ENCODE measurements around the gene CALM1.
A peak's percentile ranks its signal among the peaks of the same experiment; 100 is the strongest.

The CALM1 gene

DNA sequence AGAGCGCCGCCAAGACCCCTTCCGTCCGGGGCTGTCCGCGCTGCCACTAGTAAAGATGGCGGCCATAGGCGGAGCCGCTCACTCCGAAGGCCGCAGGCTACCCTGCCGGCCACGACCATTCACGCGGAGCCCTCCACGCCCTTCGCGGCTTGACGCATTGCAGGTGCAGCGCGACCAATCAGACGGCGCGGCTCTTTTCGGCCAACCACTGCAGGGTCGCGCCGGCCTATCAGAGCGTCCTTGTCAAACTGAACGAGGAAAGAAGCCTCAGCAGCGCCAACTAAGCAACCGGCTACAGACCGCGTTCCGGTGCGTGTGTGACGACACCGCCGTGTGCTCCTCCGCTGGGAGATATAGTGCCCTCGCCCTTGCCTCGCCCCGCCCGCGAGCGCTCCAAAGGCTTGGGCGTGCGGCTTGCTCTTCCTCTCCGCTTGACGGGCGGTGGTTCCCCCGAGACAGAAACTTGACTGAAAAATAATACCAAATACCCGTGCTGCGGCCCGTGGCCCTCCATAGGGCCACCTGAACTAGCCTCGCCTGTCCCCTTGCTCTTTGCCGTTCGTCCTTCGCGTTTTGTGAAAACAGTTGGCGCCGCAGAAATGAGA, 13.6 kb upstream of the CALM1 start:
- Histone ChIP-seq H3K4me3 (ENCODE audit: insufficient read depth, low read length, poor library complexity, severe bottlenecking) (peak overlapping the region; percentile 87), H3K79me2 (ENCODE audit: insufficient read depth, low read length) (no peaks in the 10 kb centered on the region), H3K36me3 (ENCODE audit: low read length) (no peaks in the 10 kb centered on the region), H3K9me3 (ENCODE audit: insufficient read depth, low read length) (no peaks in the 10 kb centered on the region), H3K9ac (ENCODE audit: low read length) (peak overlapping the region; percentile 79), H3K27ac (ENCODE audit: low read depth, low read length) (peak overlapping the region; percentile 72), H3F3A (ENCODE audit: insufficient read depth) (peaks cover 17% of the 10 kb centered on the region), H3K4me2 (ENCODE audit: low read depth, low read length, poor library complexity, severe bottlenecking) (peak overlapping the region; percentile 75), H3K9me2 (replicated peaks; ENCODE audit: insufficient read depth, low read length) (no peaks in the 10 kb centered on the region), H4K20me1 (ENCODE audit: low read depth, low read length) (no peaks in the 10 kb centered on the region), H2AFZ (ENCODE audit: low read depth, low read length, severe bottlenecking) (peak overlapping the region; percentile 95), H3K27me3 (ENCODE audit: low read length) (no peaks in the 10 kb centered on the region)
- TF ChIP-seq, protein P1, sequence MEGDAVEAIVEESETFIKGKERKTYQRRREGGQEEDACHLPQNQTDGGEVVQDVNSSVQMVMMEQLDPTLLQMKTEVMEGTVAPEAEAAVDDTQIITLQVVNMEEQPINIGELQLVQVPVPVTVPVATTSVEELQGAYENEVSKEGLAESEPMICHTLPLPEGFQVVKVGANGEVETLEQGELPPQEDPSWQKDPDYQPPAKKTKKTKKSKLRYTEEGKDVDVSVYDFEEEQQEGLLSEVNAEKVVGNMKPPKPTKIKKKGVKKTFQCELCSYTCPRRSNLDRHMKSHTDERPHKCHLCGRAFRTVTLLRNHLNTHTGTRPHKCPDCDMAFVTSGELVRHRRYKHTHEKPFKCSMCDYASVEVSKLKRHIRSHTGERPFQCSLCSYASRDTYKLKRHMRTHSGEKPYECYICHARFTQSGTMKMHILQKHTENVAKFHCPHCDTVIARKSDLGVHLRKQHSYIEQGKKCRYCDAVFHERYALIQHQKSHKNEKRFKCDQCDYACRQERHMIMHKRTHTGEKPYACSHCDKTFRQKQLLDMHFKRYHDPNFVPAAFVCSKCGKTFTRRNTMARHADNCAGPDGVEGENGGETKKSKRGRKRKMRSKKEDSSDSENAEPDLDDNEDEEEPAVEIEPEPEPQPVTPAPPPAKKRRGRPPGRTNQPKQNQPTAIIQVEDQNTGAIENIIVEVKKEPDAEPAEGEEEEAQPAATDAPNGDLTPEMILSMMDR (IDR thresholded peaks at IDR 0.05; ENCODE audit: insufficient read depth, low read length, poor library complexity, severe bottlenecking), result no peak
- TF ChIP-seq EZH2phosphoT487 (conservative IDR thresholded peaks at IDR 0.05; ENCODE audit: low read length), result no peak

- Histone ChIP-seq H4K20me1 (ENCODE audit: low read depth, low read length) (no peaks in the 10 kb centered on the region), H3K27me3 (ENCODE audit: low read length) (no peaks in the 10 kb centered on the region), H3K4me2 (ENCODE audit: low read depth, low read length, poor library complexity, severe bottlenecking) (peak overlapping the region; percentile 73), H3K4me3 (ENCODE audit: insufficient read depth, low read length, poor library complexity, severe bottlenecking) (peak overlapping the region; percentile 62), H3K9ac (ENCODE audit: low read length) (peak overlapping the region; percentile 75), H2AFZ (ENCODE audit: low read depth, low read length, severe bottlenecking) (peak overlapping the region; percentile 90), H3F3A (ENCODE audit: insufficient read depth) (peaks cover 17% of the 10 kb centered on the region), H3K79me2 (ENCODE audit: insufficient read depth, low read length) (no peaks in the 10 kb centered on the region), H3K27ac (ENCODE audit: low read depth, low read length) (peak overlapping the region; percentile 54), H3K36me3 (ENCODE audit: low read length) (no peaks in the 10 kb centered on the region), H3K9me3 (ENCODE audit: insufficient read depth, low read length) (no peaks in the 10 kb centered on the region), H3K9me2 (replicated peaks; ENCODE audit: insufficient read depth, low read length) (no peaks in the 10 kb centered on the region)
- no peak for TF ChIP-seq EZH2phosphoT487 (conservative IDR thresholded peaks at IDR 0.05; ENCODE audit: low read length)
- TF ChIP-seq, protein P1 (IDR thresholded peaks at IDR 0.05; ENCODE audit: insufficient read depth, low read length, poor library complexity, severe bottlenecking), result no peak
These were observed 12.9 kb upstream of the CALM1 start for GRCh38 chr14:90383731-90384542.

- peak overlapping the region; percentile 73 for H3K4me2 ChIP-seq (ENCODE audit: low read depth, low read length, poor library complexity, severe bottlenecking)
These were observed 12.3 kb upstream of the CALM1 start for GRCh38 chr14:90384543-90384911.

More at GRCh38 chr14:90384543-90384911, 12.3 kb upstream of the CALM1 start:
- Histone ChIP-seq H3K27ac (ENCODE audit: low read depth, low read length) (no peak overlapping the region), H2AFZ (ENCODE audit: low read depth, low read length, severe bottlenecking) (peak overlapping the region; percentile 90), H3F3A (ENCODE audit: insufficient read depth) (peaks cover 17% of the 10 kb centered on the region), H3K27me3 (ENCODE audit: low read length) (no peaks in the 10 kb centered on the region), H3K9me2 (replicated peaks; ENCODE audit: insufficient read depth, low read length) (no peaks in the 10 kb centered on the region), H3K79me2 (ENCODE audit: insufficient read depth, low read length) (no peaks in the 10 kb centered on the region), H3K9me3 (ENCODE audit: insufficient read depth, low read length) (no peaks in the 10 kb centered on the region), H4K20me1 (ENCODE audit: low read depth, low read length) (no peaks in the 10 kb centered on the region), H3K4me3 (ENCODE audit: insufficient read depth, low read length, poor library complexity, severe bottlenecking) (no peak overlapping the region), H3K36me3 (ENCODE audit: low read length) (no peaks in the 10 kb centered on the region), H3K9ac (ENCODE audit: low read length) (no peak overlapping the region; the same call in 1 of the 2 replicates)
- TF ChIP-seq, protein P1 (IDR thresholded peaks at IDR 0.05; ENCODE audit: insufficient read depth, low read length, poor library complexity, severe bottlenecking), result no peak
- no peak for TF ChIP-seq EZH2phosphoT487 (conservative IDR thresholded peaks at IDR 0.05; ENCODE audit: low read length)
